MV-4-11 (cell line): ENCODE data around the gene APBA3.

Experiments used
- DNase-seq: peaks from one replicate; lab custom pipeline; 2025; lab: John Stamatoyannopoulos, UW

The APBA3 gene

DNA sequence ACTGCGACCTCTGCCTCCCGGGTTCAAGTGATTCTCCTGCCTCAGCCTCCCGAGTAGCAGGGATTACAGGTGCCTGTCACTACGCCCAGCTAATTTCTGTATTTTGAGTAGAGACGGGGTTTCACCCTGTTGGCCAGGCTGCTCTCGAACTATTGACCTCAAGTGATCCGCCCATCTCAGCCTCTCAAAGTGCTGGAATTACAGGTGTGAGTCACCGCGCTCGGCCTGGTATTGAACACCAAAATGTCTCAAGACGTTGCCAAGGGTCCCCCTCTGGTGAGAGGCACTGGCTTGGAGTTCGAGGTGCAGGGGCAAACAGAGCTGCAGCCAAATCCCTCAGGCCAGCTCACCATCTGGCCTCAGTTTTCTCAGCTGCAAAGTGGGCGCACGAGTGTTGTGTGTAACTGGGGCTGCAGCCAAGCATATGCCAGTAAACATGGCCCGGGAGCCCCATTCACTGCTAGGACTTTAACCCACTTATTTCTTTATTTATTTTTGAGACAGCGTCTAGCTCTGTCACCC is 45.3 kb downstream of the APBA3 start:
- DNase-seq = no peak

DNA sequence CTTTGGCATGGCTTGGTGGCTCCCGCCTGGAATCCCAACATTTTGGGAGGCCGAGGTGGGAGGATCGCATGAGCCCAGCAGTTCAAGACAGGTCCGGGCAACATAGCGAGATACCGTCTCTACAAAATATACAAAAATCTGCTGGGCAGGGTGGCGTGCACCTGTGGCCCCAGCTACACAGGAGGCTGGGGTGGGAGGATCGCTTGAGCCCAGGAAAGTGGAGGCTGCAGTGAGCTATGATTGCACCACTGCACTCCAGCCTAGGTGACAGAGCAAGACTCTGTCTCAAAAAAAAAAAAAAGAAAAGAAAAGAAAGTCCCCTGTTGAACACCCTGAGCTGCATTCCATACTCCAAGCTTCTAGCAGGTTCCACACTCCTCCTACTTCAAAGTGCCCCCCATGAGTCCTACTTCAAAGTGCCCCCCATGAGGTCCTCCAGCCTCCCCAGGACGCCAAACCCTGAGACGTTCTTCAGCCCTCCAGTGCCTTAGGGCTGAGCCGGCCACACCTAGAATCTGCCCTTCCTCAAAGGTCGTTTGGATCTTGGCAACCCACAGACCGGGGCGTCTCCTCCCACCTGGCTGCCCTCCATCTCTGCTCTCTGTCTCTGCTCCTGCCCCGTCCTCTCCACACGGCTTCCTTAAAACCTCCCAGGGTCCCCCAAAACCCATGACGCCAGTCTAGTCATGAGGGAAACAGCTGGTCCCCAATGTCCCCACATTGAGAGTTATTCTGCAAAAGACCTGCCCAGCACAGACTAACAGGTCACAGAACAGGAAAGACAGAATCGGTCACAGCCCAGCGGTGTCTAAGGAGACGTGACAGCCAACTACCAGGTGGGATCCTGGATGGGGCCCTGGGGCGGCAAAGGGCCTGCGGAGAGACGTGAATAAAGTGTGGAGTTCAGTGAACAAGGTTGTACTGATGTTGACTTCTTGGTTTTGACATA is 48.6 kb downstream of the APBA3 start:
- no peak for DNase-seq

DNA sequence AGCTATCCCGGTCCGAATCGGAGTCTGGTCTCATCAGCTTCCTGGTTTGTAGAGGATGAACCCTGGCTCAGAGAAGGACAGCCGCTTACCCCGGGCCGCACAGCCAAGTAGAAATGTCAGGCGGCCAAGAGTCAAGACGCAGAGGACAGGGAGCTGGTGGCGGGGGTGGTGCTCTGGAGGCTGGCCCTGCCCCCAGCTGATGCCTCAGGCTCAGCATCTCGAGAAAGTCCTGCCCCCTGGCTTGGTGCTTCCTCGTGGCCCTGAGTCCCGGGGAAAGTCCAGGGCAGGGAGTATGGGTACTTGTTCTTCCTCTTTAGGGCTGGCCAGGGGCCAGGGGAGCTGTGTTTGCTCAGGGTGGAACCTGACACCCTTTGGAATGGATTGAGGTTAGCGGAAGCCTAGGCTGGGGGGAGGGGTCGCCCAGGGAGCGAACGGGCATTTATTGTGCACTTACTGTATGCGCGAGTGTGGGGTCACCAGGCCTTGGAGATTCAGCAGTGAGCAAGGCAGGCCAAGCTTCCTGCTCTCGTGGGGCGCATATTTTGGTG is 51.2 kb downstream of the APBA3 start:
- peak; percentile 81 for DNase-seq

DNA sequence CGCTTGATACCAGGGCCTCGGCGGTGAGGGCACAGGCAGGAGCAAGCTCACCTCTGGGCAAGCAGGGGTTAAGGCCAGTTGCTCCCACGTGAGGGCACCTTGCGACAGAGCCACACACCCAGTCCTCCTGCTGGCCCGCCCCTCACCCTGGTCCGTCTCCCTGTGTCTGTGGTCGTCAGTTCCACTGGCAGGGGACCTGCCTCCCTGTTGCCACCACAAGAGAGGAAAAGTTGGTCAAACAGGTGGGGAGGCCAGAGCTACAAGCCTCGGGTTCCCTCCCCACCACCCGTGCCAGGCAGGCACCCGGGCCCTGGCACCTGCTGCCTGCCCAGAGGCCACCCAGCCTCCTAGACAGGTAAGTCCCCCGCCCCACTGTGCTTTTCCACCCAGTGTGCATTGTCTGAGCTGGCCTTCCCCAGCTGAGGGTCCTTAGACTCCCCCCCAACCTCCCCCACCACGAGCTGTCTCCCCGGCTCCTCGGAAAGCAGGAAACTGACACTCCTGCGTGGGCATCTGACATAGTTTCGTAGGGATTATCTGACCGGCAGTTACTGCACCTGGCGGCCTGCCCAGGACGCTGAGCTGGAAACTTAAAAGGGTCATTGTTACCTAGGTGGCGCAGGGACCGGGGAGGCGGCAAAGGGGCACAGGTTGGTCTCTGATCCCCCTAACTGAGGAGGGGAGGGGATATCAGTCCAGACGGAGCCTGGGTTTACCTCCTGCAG is 53.1 kb downstream of the APBA3 start, which contains the start of gene TJP3:
TSS of gene TJP3 (plus strand) at position 178 of the 725 bp plus-strand sequence. CDS start 20,049 bp downstream, outside the sequence.
- DNase-seq = no peak

DNA sequence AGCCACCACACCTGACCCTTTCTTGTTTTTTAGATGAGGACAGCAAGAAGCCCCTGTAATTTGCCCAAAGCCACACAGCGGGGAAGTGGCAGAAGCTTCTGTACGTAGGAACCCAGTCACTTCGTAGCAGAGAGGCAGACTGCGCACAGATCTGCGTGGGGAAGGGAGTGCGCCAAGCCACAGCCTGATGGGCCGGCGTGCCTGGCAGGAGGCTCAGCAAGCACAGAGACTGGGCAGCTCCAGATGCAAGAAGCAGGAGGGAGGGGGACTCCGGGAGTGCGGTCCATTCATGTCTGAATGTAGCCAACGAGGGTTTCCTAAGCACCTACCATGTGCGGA is 53.7 kb downstream of the APBA3 start:
- DNase-seq = no peak

DNA sequence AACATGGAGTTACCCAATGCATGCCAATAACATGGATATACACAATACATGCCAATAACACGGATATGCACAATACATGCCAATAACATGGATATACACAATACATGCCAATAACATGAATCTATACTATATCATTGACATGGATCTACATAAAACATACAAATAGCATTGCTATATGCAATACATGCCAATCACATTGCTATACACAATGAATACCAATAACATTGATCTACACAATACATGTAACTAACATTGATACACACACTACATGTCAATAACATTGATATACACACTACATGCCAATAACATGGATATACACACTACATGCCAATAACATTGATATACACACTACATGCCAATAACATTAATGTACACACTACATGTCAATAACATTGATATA is 60.3 kb downstream of the APBA3 start:
- no peak for DNase-seq
